ENCODE data around the gene CYP20A1. TPM values are rescaled to one million over a fixed set of nuclear protein-coding genes. Genes with fewer than 3 reads are reported as not detected.
"Not testable (repeated sequence)": the region's sequence is repeated elsewhere in the genome, so short reads cannot be mapped to it uniquely, and the experiment has no call there.

CYP20A1 gene
- total RNA-seq, 4 donors from 2014 or later: 6.0 to 34.4 (median 29.6) TPM

GRCh38 chr2:203341741-203342310 lies 103.0 kb downstream of the CYP20A1 start:
- H3K9me3 ChIP-seq: no peaks in the 10 kb centered on the region
- DNase-seq: no peak
- in situ Hi-C loops (cut with MboI; ENCODE audit: low pct_ligation_motif_present in 1 of 4, low pct_unique_long_range_greater_than_20kb in 1 of 4, low sequenced_read_pairs in 3 of 4): no loop called here
- intact Hi-C loops (cut with DNase I; ENCODE audit: low total_unique reads): loop anchor here (2.0 kb wide), 1 partner anchor 37 kb away; no protein-coding TSS in a partner anchor
- no peak overlapping the region for H3K4me3 ChIP-seq
- H3K27ac ChIP-seq: no peak overlapping the region
- no peak for TF ChIP-seq EP300 (IDR thresholded peaks at IDR 0.05; ENCODE audit: low read depth)
- TF ChIP-seq CTCF (IDR thresholded peaks at IDR 0.05): no peak
- TF ChIP-seq POLR2A (IDR thresholded peaks at IDR 0.05): no peak
- TF ChIP-seq POLR2AphosphoS5 (IDR thresholded peaks at IDR 0.05): no peak
- H3K27me3 ChIP-seq: no peaks in the 10 kb centered on the region
- peaks cover 0 to 11% (median 2%) of the 10 kb centered on the region in 4 donors for H3K4me1 ChIP-seq
- WGBS, 2 donors (ENCODE audit: low coverage in 1 of 2): 57 to 68% methylated on average over 2 of the region's 2 CpGs
- no peaks in the 10 kb centered on the region for H3K36me3 ChIP-seq

- H3K27ac ChIP-seq; H3K4me3 ChIP-seq; H3K27me3 ChIP-seq; in situ Hi-C loops (cut with MboI; ENCODE audit: low pct_ligation_motif_present in 1 of 4, low pct_unique_long_range_greater_than_20kb in 1 of 4, low sequenced_read_pairs in 3 of 4); H3K36me3 ChIP-seq; DNase-seq; H3K9me3 ChIP-seq: not testable (repeated sequence)
- H3K4me1 ChIP-seq: peaks cover 0 to 11% (median 4%) of the 10 kb centered on the region in 4 donors
- intact Hi-C loops (cut with DNase I; ENCODE audit: low total_unique reads): loop anchor here (2.0 kb wide), 1 partner anchor 36 kb away; no protein-coding TSS in a partner anchor
- WGBS, 2 donors (ENCODE audit: low coverage in 1 of 2): 94% methylated on average over 2 to 4 of the region's 4 CpGs
Measured at GRCh38 chr2:203342374-203342773, 103.6 kb downstream of the CYP20A1 start.

- intact Hi-C loops (cut with DNase I; ENCODE audit: low total_unique reads): no loop called here
- no peak for TF ChIP-seq CTCF (IDR thresholded peaks at IDR 0.05)
- TF ChIP-seq POLR2AphosphoS5 (IDR thresholded peaks at IDR 0.05): no peak
- TF ChIP-seq POLR2A (IDR thresholded peaks at IDR 0.05): no peak
- no peak for TF ChIP-seq EP300 (IDR thresholded peaks at IDR 0.05; ENCODE audit: low read depth)
- 93 to 97% methylated on average over 5 to 12 of the region's 12 CpGs for WGBS, 2 donors (ENCODE audit: low coverage in 1 of 2)
- DNase-seq: no peak
- H3K4me3 ChIP-seq: no peak overlapping the region
- H3K27me3 ChIP-seq: no peaks in the 10 kb centered on the region
- no peaks in the 10 kb centered on the region for H3K9me3 ChIP-seq
- in situ Hi-C loops (cut with MboI; ENCODE audit: low pct_ligation_motif_present in 1 of 4, low pct_unique_long_range_greater_than_20kb in 1 of 4, low sequenced_read_pairs in 3 of 4): no loop called here
- no peaks in the 10 kb centered on the region for H3K36me3 ChIP-seq
- peaks cover 0 to 11% (median 6%) of the 10 kb centered on the region in 4 donors for H3K4me1 ChIP-seq
- H3K27ac ChIP-seq: no peak overlapping the region
Measured at GRCh38 chr2:203344667-203345066, 105.8 kb downstream of the CYP20A1 start.

- H3K4me3 ChIP-seq: no peak overlapping the region
- in situ Hi-C loops (cut with MboI; ENCODE audit: low pct_ligation_motif_present in 1 of 4, low pct_unique_long_range_greater_than_20kb in 1 of 4, low sequenced_read_pairs in 3 of 4) (no loop called here), intact Hi-C loops (cut with DNase I; ENCODE audit: low total_unique reads) (no loop called here)
- H3K27me3 ChIP-seq: no peaks in the 10 kb centered on the region
- 95 to 100% methylated on average over 1 of the region's 1 CpG for WGBS, 2 donors (ENCODE audit: low coverage in 1 of 2)
- no peaks in the 10 kb centered on the region for H3K36me3 ChIP-seq
- H3K4me1 ChIP-seq: peaks cover 0 to 7% (median under 1%) of the 10 kb centered on the region in 4 donors
- no peak overlapping the region for H3K27ac ChIP-seq
- H3K9me3 ChIP-seq: no peaks in the 10 kb centered on the region
- TF ChIP-seq EP300 (IDR thresholded peaks at IDR 0.05; ENCODE audit: low read depth) (no peak), POLR2AphosphoS5 (IDR thresholded peaks at IDR 0.05) (no peak), CTCF (IDR thresholded peaks at IDR 0.05) (no peak), POLR2A (IDR thresholded peaks at IDR 0.05) (no peak)
- DNase-seq: no peak
Measured at GRCh38 chr2:203346612-203347011, 107.8 kb downstream of the CYP20A1 start.

GRCh38 chr2:203347375-203347774 lies 108.6 kb downstream of the CYP20A1 start:
- TF ChIP-seq POLR2A (IDR thresholded peaks at IDR 0.05) (no peak), POLR2AphosphoS5 (IDR thresholded peaks at IDR 0.05) (no peak), EP300 (IDR thresholded peaks at IDR 0.05; ENCODE audit: low read depth) (no peak), CTCF (IDR thresholded peaks at IDR 0.05) (no peak)
- intact Hi-C loops (cut with DNase I; ENCODE audit: low total_unique reads) (no loop called here), in situ Hi-C loops (cut with MboI; ENCODE audit: low pct_ligation_motif_present in 1 of 4, low pct_unique_long_range_greater_than_20kb in 1 of 4, low sequenced_read_pairs in 3 of 4) (no loop called here)
- no peak for DNase-seq
- 69 to 75% methylated on average over 4 of the region's 4 CpGs for WGBS, 2 donors (ENCODE audit: low coverage in 1 of 2)
- no peak overlapping the region for H3K27ac ChIP-seq
- H3K4me1 ChIP-seq: peaks cover 0 to 7% (median 0%) of the 10 kb centered on the region in 4 donors
- no peaks in the 10 kb centered on the region for H3K9me3 ChIP-seq
- H3K27me3 ChIP-seq: no peaks in the 10 kb centered on the region
- no peaks in the 10 kb centered on the region for H3K36me3 ChIP-seq
- H3K4me3 ChIP-seq: no peak overlapping the region
